Esophagus squamous epithelium (tissue), 5 donors: ENCODE measurements around the gene CHD1L. TPM values are rescaled to one million over a fixed set of nuclear protein-coding genes. Genes with fewer than 3 reads are reported as not detected.

Experiments
- DNase-seq: peaks from one replicate; lab custom pipeline; 2025; lab: John Stamatoyannopoulos, UW
- H3K27ac ChIP-seq, 4 donors: fragments of 200-600 bp; sonication (generic); one replicate each; pipeline ENCODE4 v1.5.1; 2016 to 2019; ENCODE audit warnings: mild to moderate bottlenecking in 1 of 4
- H3K27me3 ChIP-seq, 4 donors: fragments of 200-600 bp; sonication (generic); 1 replicate in 3 of 4; 2 replicates in 1 of 4; pipeline versions ENCODE4 v1.5.1 to v1.6.0; 2017 to 2021; ENCODE audit warnings: antibody characterized with exemption in 1 of 4
- H3K36me3 ChIP-seq, 3 donors: fragments of 200-600 bp; sonication (generic); one replicate each; pipeline ENCODE4 v1.5.1; 2016 to 2019
- H3K4me1 ChIP-seq, 3 donors: fragments of 200-600 bp; sonication (generic); one replicate each; pipeline ENCODE4 v1.5.1; 2017 to 2019
- H3K4me3 ChIP-seq, 4 donors: fragments of 200-600 bp; sonication (generic); 1 replicate in 3 of 4; 2 replicates in 1 of 4; pipeline ENCODE4 v1.5.1; 2016 to 2019; ENCODE audit warnings: mild to moderate bottlenecking in 2 of 4, moderate library complexity in 1 of 4
- H3K9me3 ChIP-seq, 3 donors: fragments of 200-600 bp; sonication (generic); one replicate each; pipeline ENCODE4 v1.5.1; 2016 to 2019
- POLR2A ChIP-seq, 4 donors: fragments of 450-650 bp; IDR thresholded peaks; one replicate each; pipeline ENCODE4 v1.6.1; 2017; ENCODE audit warnings: antibody characterized with exemption in 4 of 4, mild to moderate bottlenecking in 4 of 4, moderate library complexity in 3 of 4
- whole genome bisulfite sequencing, 2 donors: methylation state at CpG; one replicate each; pipeline ENCODE4 v1.1.5; 2018; 5-methylcytosine and 5-hydroxymethylcytosine counted together
- intact Hi-C: fragments of 100-400 bp; cut with DNase I; formaldehyde crosslinking; loops from one replicate; pipeline ENCODE4 v1.15.0; 2022
- total RNA-seq, 4 donors: library from RNA; depleted of rRNA; stranded (reverse); fragments of >200 nt; gene quantifications; one replicate each; pipeline ENCODE4 v1.1.0, GENCODE V29; 2016
- TF ChIP-seq, protein P1 (sequence below), 6 experiments: fragments of 450-650 bp in 4 of 6; fragments of 200-600 bp in 2 of 6; sonication (generic) in 2 of 6; IDR thresholded peaks; one replicate each; pipeline ENCODE4 v1.5.1; 2016 to 2019; ENCODE audit warnings: antibody characterized with exemption in 6 of 6, mild to moderate bottlenecking in 4 of 6, moderate library complexity in 4 of 6
- donor health status: DM: yes; HTN: yes; CAD: no.

Gene CHD1L
- total RNA-seq, 4 donors from 2014 or later: 6.7 to 24.2 (median 18.4) TPM

- peaks cover 0 to 7% (median 0%) of the 10 kb centered on the region in 3 donors for H3K36me3 ChIP-seq
- DNase-seq: no peak
- intact Hi-C loops: no loop called here
Observed at GRCh38 chr1:147207192-147207591, 35.3 kb upstream of the CHD1L start.

DNA sequence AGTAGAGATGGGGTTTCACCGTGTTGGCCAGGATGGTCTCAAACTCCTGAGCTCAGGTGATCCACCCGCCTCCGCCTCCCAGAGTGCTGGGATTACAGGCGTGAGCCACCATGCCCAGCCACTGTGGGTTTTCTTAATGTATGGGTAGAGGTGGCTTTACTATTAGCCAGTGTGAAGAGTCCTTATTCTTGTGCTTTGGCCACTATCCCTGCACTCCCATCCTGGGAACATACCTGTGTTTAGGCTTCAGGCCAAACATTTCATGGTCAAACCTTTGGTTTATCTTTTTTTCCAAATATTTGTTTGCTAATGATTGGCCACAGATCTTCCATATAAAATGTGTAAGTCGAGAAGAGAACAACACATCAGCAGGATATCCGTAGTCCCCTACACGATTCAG is 33.9 kb upstream of the CHD1L start:
- 90 to 96% methylated on average over 4 to 7 of the region's 7 CpGs for WGBS, 2 donors
- intact Hi-C loops: no loop called here
- peaks cover 0 to 7% (median 0%) of the 10 kb centered on the region in 3 donors for H3K36me3 ChIP-seq

More at GRCh38 chr1:147207192-147207591, 35.3 kb upstream of the CHD1L start:
- Histone ChIP-seq H3K4me3 (no peak overlapping the region), H3K9me3 (no peaks in the 10 kb centered on the region), H3K4me1 (no peaks in the 10 kb centered on the region), H3K27me3 (no peaks in the 10 kb centered on the region), H3K27ac (no peak overlapping the region)
- 74 to 84% methylated on average over 1 of the region's 1 CpG for WGBS, 2 donors
- TF ChIP-seq, protein P1, sequence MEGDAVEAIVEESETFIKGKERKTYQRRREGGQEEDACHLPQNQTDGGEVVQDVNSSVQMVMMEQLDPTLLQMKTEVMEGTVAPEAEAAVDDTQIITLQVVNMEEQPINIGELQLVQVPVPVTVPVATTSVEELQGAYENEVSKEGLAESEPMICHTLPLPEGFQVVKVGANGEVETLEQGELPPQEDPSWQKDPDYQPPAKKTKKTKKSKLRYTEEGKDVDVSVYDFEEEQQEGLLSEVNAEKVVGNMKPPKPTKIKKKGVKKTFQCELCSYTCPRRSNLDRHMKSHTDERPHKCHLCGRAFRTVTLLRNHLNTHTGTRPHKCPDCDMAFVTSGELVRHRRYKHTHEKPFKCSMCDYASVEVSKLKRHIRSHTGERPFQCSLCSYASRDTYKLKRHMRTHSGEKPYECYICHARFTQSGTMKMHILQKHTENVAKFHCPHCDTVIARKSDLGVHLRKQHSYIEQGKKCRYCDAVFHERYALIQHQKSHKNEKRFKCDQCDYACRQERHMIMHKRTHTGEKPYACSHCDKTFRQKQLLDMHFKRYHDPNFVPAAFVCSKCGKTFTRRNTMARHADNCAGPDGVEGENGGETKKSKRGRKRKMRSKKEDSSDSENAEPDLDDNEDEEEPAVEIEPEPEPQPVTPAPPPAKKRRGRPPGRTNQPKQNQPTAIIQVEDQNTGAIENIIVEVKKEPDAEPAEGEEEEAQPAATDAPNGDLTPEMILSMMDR (IDR thresholded peaks at IDR 0.05): no peak
- TF ChIP-seq POLR2A (IDR thresholded peaks at IDR 0.05): no peak

GRCh38 chr1:147209825-147210821 is 32.4 kb upstream of the CHD1L start:
- no peaks in the 10 kb centered on the region for H3K4me1 ChIP-seq
- no peaks in the 10 kb centered on the region for H3K9me3 ChIP-seq
- intact Hi-C loops: no loop called here
- H3K36me3 ChIP-seq: peaks cover 0 to 7% (median 0%) of the 10 kb centered on the region in 3 donors
- H3K4me3 ChIP-seq: no peak overlapping the region
- no peak overlapping the region for H3K27ac ChIP-seq
- WGBS, 2 donors: 91% methylated on average over 3 of the region's 3 CpGs
- DNase-seq: no peak
- no peaks in the 10 kb centered on the region for H3K27me3 ChIP-seq
- TF ChIP-seq, protein P1 (IDR thresholded peaks at IDR 0.05): no peak
- no peak for TF ChIP-seq POLR2A (IDR thresholded peaks at IDR 0.05)

More for the DNA sequence above, 33.9 kb upstream of the CHD1L start:
- no peaks in the 10 kb centered on the region for H3K27me3 ChIP-seq
- no peaks in the 10 kb centered on the region for H3K9me3 ChIP-seq
- H3K4me1 ChIP-seq: no peaks in the 10 kb centered on the region
- no peak overlapping the region for H3K27ac ChIP-seq
- no peak for DNase-seq
- TF ChIP-seq POLR2A (IDR thresholded peaks at IDR 0.05): no peak
- TF ChIP-seq, protein P1 (IDR thresholded peaks at IDR 0.05): no peak
- H3K4me3 ChIP-seq: no peak overlapping the region

DNA sequence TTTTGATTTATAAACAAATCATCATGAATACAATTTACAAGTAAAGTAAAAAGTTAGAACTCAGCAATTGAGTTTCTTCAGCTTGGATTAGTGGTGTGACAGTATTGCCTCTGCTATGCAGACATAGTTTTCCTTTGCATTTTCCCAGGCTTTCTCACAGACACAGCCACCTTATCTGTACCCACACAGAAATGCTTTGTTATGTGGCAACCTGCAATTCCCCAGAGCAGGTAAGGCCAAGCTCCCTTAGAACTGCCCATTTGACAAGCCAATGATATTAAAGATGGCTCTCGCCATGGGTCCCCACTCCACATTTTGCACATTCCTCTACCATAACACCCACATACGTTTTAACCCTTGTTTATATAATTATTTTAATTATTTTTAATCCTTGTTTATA is 31.5 kb upstream of the CHD1L start:
- H3K36me3 ChIP-seq: peaks cover 0 to 7% (median 0%) of the 10 kb centered on the region in 3 donors
- intact Hi-C loops: no loop called here
- H3K4me3 ChIP-seq: no peak overlapping the region
- TF ChIP-seq POLR2A (IDR thresholded peaks at IDR 0.05): no peak
- TF ChIP-seq, protein P1 (IDR thresholded peaks at IDR 0.05): no peak
- H3K9me3 ChIP-seq: no peaks in the 10 kb centered on the region
- no peak overlapping the region for H3K27ac ChIP-seq
- H3K4me1 ChIP-seq: no peaks in the 10 kb centered on the region
- no peak for DNase-seq
- no peaks in the 10 kb centered on the region for H3K27me3 ChIP-seq
- 73 to 85% methylated on average over 2 of the region's 2 CpGs for WGBS, 2 donors

DNA sequence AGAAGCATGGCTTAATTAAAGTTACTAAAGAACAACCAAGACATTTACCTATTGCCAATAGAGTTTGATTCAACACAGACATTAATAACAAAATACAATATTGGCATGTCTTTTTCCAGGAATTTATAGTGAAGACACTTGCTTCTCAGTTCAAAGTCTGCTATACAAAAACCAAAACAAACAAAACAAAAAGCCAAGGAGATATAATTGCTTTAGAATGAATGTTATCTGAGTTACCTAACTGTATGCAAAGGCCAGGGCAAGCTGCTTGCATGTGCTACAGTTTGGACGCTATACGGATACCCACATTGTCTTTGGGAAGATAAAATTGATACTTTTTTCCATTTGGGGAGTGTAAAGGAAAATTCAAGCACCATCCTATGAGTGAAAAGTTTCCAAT is 30.9 kb upstream of the CHD1L start:
- H3K36me3 ChIP-seq: peaks cover 0 to 7% (median 0%) of the 10 kb centered on the region in 3 donors
- TF ChIP-seq, protein P1 (IDR thresholded peaks at IDR 0.05): no peak
- no peak for TF ChIP-seq POLR2A (IDR thresholded peaks at IDR 0.05)
- no peak overlapping the region for H3K27ac ChIP-seq
- WGBS, 2 donors: 96 to 98% methylated on average over 2 of the region's 2 CpGs
- no peaks in the 10 kb centered on the region for H3K4me1 ChIP-seq
- H3K27me3 ChIP-seq: no peaks in the 10 kb centered on the region
- intact Hi-C loops: no loop called here
- no peak overlapping the region for H3K4me3 ChIP-seq
- no peaks in the 10 kb centered on the region for H3K9me3 ChIP-seq
- DNase-seq: no peak
